ENCODE data around the gene THRB.
"Not testable (repeated sequence)": the region's sequence is repeated elsewhere in the genome, so short reads cannot be mapped to it uniquely, and the experiment has no call there.

The THRB gene

DNA sequence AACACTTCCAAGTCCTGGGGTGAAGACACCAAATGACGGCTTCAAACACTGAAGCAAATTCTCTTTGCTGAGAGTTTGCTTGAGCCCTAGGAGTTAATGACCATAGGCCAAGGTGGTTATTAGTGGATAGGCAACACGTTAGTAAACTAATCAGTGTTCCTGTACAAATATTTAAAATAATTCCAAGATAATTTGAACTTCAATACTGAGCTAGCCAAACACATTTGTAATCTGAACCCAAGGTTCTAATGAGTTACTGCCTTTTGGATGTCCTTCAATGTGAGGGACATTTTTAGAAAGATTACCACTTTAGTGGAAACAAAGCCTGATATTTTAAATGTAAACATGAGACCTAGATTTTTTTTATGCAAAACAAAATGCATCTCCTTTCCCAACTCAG lies 94.6 kb downstream of the THRB start:
- DNase-seq = no peak

DNA sequence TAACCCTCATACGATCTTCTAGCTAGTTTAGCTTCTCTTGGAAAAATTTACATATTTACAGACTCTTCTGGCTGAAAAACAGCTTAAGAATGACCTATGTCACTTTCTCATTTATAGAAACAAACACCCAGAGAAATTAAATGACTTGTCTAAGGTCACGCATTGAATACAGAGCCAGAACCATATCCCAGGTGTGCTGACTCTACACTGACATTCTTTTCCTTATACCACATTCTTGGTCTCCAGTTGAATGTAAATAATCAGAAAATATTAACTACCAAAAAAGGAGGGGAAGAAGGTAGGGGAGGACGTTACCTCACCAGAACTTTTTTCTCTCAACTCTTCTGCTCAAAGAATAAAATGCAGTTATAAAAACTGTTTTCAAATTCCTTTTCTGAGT lies 95.0 kb downstream of the THRB start:
- DNase-seq = no peak

- not testable (repeated sequence) for DNase-seq
Measured at GRCh38 chr3:24398712-24399111, 95.9 kb downstream of the THRB start.

DNA sequence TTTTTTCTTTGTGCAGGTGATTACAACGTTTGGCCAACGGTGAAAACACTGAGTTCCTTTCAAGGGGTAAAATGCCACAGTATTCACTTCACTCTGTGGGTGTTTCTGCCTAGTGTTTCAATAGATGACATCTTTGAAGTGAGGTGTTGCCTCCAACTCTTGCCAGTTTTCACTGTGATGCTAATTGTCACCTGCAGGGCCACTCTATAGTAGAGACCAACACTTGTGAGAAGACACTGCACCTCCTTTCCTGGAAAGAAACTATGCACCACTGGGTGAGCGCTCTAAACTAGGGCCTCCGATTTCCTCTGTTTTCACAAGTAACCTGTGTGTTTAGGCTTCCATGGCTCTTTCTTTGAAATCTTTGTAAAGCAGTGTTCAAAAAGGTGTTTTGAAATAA lies 98.3 kb downstream of the THRB start:
- DNase-seq = no peak

GRCh38 chr3:24394754-24395153 lies 99.9 kb downstream of the THRB start:
- DNase-seq = no peak

DNA sequence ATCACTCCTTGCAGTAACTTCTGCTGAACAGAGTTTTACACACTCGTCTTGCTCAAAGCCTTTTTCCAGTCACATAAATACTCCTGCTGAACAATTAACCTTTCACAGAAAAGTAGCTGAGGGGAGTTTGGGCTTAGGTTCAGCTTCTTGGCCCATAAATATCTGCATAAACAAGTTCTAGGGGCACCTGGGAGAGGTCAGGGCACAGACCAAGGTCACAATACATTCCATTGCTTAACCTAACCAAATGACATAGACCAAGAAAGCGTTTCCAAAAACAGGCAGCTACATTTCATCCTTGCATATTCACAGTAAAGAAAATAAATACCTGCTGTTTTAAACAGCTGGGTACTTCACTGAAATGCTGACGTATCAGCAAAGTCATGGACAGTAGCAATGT lies 101.3 kb downstream of the THRB start:
- no peak for DNase-seq

- no peak for DNase-seq
Measured at GRCh38 chr3:24390169-24391130, 104.2 kb downstream of the THRB start.

DNA sequence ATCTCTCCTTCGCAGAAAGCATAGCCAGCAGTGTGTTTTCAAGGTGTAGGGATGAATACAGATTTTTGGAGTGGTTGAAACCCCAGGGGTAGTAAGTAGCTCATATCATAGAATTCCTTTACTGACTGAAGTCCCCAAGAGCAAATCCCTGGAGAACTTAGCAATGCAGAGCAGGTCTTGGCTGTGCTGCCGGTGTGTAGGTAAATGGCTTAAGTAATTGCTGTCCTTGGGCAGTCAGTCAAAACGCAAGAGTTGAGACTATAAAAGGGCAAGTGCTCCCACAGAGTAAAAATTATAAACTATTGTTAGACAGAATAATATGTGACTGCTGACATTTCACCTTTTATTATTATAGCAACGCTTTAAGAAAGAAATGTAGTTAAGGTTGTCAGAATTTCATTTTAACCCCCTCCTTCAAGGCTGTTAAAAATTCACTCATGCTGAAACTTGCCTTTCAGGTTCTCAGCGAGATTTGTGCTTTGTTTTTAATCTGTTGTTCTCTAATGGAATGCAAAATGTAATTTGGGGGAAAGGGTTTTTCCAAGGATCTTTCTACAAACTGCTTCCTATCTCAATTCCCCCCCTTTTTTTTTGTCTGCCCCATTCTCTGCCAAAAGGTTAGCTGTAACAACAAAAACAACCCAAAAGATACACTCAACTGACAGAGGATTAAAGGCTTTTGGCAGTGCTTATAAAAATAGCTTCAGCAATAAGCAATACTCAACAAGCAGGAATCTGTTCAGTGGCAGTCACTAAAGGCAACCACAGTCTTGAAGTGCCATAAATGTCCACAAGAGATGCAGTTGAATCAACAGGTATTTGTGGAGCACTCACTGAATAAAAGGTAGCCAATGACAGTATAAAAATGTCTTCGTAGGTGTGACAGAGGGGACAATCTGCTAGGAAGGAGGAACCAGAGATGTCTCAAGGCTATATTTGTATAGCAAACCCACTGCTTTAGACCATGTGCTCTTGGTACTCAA lies 105.3 kb downstream of the THRB start:
- DNase-seq = no peak

- no peak for DNase-seq
Measured at GRCh38 chr3:24388611-24389010, 106.0 kb downstream of the THRB start.

DNA sequence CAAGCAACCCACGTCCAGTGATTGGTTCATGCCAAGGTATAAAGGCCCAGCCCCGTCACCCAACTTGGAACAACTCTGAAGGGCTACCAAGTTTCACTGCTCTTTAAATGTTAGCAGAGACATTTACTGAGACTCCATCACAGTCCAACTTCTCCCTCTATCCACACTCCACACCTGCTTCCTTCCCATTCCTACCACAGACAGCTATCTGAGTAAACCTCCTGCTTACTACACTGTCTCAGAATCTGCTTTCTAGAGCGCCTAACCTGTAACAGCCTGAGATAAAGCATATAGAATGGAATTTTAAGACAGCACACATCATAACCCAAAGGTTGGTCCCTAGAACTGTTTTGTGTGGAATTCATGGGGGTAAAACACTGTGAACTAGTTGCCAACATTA lies 106.5 kb downstream of the THRB start:
- DNase-seq = no peak

DNA sequence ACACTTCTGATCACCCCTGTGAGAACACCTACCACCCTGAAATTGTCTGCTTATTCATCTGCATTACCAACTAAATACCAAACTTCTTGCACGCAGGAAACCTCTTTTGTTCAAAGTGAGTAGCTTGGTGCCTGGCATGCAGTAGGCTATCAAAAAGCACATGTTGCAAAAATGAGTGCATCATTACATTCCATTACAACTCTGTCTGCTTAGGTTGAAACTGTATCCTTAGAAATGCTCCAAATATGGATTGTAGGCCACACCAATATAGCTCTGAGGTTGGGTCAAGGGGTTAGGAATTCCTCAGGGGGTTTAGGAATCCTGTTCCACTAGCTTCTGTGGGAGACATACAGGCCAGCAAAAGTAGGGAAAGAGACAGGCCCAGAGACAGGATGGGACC lies 107.2 kb downstream of the THRB start:
- DNase-seq = no peak

DNA sequence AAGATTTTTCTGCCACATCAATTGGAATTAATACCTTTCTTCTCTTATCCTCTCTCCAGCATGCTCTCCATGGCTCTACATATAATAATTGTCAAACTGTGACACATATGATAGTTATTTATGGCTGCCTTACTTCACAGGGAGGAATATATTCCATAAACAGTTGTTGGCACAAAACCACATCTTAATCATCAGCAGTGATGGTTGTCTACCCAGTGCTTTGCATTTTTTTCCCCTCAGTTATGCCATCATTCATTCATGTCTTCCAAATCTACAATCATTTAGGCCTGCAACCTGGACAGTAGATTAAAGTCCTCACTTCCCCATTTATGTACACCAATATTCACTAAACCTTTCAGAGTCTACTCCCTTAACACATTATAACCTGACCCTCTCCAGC lies 107.7 kb downstream of the THRB start:
- no peak for DNase-seq

- no peak for DNase-seq
Measured at GRCh38 chr3:24386458-24386857, 108.2 kb downstream of the THRB start.

DNA sequence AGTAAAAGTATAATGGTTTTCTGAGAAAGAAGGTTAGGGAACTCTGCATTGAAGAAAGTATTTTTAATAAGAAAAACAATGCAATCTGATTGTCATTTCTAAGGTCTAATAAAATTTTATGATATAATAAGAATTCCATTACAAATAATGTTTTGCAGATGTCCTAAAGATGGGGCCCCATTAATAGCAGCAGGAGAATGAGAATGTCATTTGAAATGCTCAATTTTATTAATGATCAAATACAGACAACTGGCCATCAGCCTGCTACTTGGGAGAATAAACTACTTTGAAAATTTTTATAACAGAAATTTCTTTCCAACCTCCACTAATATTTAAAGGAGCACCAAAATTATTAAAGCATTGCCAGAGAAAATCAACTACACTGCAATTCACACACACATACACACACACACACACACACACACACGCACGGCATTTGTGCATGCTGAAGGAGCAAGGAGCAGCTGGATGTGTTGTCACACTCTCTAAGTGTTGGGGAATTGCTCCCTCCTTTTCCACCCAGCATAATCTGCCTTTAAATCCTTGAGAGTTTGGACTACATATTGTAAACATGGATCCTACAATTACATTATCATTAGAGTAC lies 109.5 kb downstream of the THRB start:
- DNase-seq = no peak

GRCh38 chr3:24382647-24383046 lies 112.0 kb downstream of the THRB start:
- no peak for DNase-seq

DNA sequence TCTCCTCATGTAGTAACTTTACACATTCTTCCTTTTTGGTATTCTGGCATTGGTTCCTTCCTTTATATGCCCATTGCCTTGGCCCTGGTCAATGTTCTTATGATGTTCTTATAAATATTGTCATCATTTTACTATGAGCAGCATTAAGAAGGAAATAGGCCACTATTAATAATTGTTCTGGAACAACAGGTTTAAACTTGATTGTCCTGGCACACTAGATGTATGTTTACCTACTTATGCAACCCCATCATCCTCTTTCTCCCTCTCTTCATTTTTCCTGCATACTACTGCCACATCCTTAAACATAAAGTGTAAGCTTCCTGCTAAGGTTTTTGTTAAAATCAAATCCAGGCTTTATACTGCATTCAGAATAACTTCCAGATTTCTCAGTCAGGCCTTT lies 114.7 kb downstream of the THRB start:
- no peak for DNase-seq

GRCh38 chr3:24378313-24378712 lies 116.3 kb downstream of the THRB start:
- DNase-seq = no peak

GRCh38 chr3:24377218-24377993 lies 117.2 kb downstream of the THRB start:
- DNase-seq = no peak

GRCh38 chr3:24375947-24376384 lies 118.7 kb downstream of the THRB start:
- no peak for DNase-seq

GRCh38 chr3:24374801-24375200 lies 119.8 kb downstream of the THRB start:
- no peak for DNase-seq

GRCh38 chr3:24373198-24373959 lies 121.3 kb downstream of the THRB start:
- no peak for DNase-seq

Data from activated CD4-positive, CD25-positive, alpha-beta regulatory T cell treated with anti-CD3 and anti-CD28 coated beads, Interleukin-2, amount 50 U/mL, for 72 hours (primary cell).